GM12878 (cell line): ENCODE data around the gene MYBPC2. TPM values are rescaled to one million over a fixed set of nuclear protein-coding genes. Genes with fewer than 3 reads are reported as not detected.

Source experiments
- RAD51 ChIP-seq: fragments of 450-650 bp; IDR thresholded peaks from 2 replicates; pipeline ENCODE4 v1.6.1; 2016; ENCODE audit warnings: moderate library complexity, mild to moderate bottlenecking, inconsistent platforms
- RFX5 ChIP-seq: IDR thresholded peaks from 2 replicates; pipeline ENCODE4 v1.6.1; 2011; ENCODE audit warnings: low read depth, low read length, improper control_type of control experiment
- ZBTB11 ChIP-seq: fragments of 450-650 bp; formaldehyde crosslinking; IDR thresholded peaks from 2 replicates; pipeline ENCODE4 v1.5.0; 2022; ENCODE audit warnings: mild to moderate bottlenecking, missing genetic modification characterization
- ZNF592 ChIP-seq: fragments of 450-650 bp; IDR thresholded peaks from 2 replicates; pipeline ENCODE4 v1.6.1; 2017; ENCODE audit warnings: mild to moderate bottlenecking, moderate library complexity
- polyA plus RNA-seq, 11 experiments: library from polyadenylated mRNA; depleted of rRNA in 4 of 11; unstranded in 6 of 11; stranded (reverse) in 5 of 11; fragments of >200 nt; fragmentation: Nextera tagmentation in 4 of 11; fragmentation: Illumina TruSeq in 1 of 11; extraction: Ambion mirVana in 4 of 11; extraction: Trizol in 1 of 11; gene quantifications; 1 replicate in 1 of 11; 2 replicates in 10 of 11; pipeline versions ENCODE4 v1.2.1 to v1.2.3, GENCODE V29; 2011 to 2016; ENCODE audit warnings: inconsistent platforms in 2 of 11, missing spikeins in 2 of 11, low read depth in 1 of 11
- total RNA-seq, 4 experiments: library from RNA; depleted of rRNA in 3 of 4; stranded (reverse); fragments of >200 nt in 3 of 4; fragmentation: Illumina TruSeq in 1 of 4; extraction: Trizol in 1 of 4; gene quantifications; 2 replicates each; pipeline versions ENCODE4 v1.2.1 to v1.2.3, GENCODE V29; 2013 to 2021

Gene MYBPC2
- total and polyA plus RNA-seq, 10 of the 15 experiments (the other 5 are each of a cell fraction or from before 2014, with no cell fraction given), result 0.09 to 2.6 (median 0.61) TPM

- TF ChIP-seq ZBTB11 (CRISPR knock-in tag) (no peak), RFX5 (no peak), RAD51 (no peak), ZNF592 (no peak)
Measured at GRCh38 chr19:50419580-50420035, 13.1 kb upstream of the MYBPC2 start (continued).
